ENCODE results near the gene THPO. TPM values are rescaled to one million over a fixed set of nuclear protein-coding genes. Genes with fewer than 3 reads are reported as not detected.
A peak's percentile ranks its signal among the peaks of the same experiment; 100 is the strongest.

Gene THPO
- not detected in 2 replicates for total RNA-seq (2014; rRNA removed; shearing (Covaris generic))
- not detected in 2 replicates for polyA plus RNA-seq (2014; cell fraction: nucleus; rRNA removed)

DNA sequence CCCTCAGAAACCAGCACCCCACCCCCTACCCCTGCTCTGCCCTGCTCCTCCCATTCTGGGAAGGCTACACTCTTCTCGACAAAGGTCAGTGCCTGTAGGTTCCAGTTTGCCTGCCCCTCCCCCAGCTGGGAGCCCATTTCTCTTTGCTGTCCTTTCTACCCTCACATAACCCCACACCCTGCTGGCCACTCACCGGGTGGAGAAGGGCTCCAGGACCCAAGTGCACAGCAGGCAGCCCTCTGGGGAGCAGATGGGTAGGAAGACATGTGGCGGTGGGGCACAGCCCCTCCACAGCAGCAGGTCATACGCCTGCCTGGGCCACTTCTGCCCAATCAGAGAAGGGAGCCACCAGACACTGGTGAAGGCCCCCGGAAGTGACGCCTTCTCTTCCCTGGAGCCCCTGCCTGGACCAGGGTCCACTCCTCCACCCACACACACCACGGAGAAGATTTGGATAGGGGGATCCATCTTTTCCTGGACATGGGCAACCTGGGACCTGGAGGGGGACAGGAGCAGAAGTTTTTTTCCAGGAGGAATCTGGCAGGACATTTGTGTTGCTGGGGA is at the start of gene THPO:
TSS of gene THPO (minus strand) at position 326 of the 564 bp plus-strand sequence. CDS start 1,948 bp downstream, outside the sequence.
- DNase-seq (ENCODE audit: extremely low read depth, low read depth): no peak

DNA sequence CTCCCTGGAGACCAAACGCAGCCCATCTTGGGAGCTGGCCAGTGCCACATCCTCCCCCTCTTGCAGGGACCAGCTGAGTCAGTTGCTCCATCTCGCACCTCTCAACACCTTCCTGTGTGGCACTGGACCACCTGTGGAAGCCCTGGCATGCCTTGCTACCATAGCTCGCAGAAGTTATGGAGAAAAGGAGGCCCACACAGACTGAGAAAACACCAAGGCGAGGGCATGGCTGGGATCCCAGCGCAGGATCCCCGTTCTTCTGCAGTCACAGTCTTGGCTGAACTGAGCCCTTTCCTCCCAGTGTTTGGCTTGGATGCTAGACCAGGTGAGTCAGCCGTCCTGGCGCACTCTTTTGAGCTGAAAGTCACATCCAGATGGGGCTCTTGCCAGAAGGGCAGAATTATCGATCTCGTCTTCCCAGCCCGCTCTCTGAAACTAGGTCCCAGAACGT is 48.7 kb upstream of the THPO start:
- DNase-seq (ENCODE audit: extremely low read depth, low read depth): no peak

DNA sequence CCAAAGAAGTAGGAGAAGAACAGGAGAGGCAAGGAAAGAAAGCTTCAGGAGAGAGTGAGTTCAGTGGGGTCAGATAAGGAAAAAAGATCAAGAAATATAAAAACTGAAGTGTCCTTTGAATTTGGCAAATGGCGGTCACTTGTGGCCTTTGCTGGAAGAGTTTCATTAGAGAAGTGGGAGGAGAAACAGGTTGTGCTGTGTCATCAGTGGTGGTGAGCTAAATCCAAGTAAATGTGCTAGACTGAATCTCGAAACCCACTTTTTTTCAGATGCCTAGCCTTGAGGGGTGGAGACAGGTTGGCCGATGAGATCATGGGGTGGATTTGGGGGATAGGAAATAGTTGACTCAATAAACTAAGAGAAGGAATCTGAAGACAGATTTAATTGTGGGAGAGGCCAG is 45.6 kb upstream of the THPO start:
- no peak for DNase-seq (ENCODE audit: extremely low read depth, low read depth)

DNA sequence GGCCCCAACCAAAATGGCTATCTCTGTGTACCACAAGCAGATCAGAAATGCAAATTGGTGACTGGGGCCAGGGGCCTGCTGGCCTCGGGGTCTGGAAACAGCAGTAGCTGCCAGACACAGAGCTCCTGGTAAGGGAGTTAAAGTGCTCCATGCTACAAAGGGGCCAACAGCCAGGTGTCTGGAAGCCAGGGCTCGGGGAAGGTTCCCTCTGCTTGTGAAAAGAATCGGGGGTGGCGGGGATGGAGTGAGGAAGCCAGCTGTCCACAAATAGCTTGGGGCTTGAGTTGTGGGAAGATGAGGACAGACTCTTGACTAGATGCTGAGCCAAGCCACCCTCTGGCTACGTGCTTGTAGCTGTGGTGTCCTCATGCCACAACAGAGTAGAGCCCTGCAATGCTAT is 41.2 kb upstream of the THPO start:
- no peak for DNase-seq (ENCODE audit: extremely low read depth, low read depth)

DNA sequence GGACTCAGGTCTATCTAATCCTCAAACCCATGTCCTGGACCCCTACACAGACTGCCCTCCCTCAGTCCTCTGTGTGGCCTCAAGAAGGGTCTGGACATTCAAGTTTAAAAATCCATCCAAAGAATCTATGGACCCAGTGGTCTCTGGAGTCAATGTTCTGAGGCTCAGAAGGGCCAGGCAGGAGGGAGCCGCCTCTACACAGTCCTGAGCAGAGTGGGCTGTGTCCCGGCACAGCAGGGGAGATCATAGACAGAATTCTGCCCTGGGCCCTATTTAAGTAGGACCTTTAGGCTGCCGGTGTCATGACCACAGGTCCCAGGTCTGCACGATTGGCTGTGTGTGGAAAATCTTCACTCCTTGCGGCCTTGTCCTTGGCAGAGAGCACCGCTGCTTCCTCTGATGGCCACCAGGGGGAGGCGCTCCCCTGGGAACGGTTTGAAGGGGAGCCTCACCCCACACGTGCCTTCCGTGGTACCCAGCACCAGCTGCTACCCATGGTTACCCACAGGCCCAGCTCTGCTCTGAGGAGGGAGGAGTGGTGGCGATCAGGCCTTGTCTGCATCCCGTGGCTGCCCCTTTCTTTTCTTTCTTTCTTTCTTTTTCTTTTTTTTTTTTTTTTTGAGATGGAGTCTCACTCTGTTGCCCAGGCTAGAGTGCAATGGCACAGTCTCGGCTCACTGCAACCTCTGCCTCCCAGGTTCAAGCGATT is 39.8 kb upstream of the THPO start:
- DNase-seq (ENCODE audit: extremely low read depth, low read depth): peak; percentile 48

DNA sequence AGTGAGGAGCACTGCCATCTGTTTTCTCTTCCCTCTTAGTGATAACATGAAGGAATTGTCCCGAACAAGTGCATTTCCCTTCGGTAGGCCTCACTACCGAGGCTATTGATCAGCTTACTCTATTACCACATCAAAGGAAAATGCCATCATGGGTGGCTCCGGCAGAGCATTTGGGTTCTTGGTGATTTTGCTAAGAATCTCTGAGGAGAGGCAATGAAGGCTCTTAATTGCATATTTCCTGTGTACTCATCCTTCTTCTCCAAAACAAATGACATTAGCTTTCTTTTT is 37.1 kb upstream of the THPO start:
- DNase-seq (ENCODE audit: extremely low read depth, low read depth): no peak

DNA sequence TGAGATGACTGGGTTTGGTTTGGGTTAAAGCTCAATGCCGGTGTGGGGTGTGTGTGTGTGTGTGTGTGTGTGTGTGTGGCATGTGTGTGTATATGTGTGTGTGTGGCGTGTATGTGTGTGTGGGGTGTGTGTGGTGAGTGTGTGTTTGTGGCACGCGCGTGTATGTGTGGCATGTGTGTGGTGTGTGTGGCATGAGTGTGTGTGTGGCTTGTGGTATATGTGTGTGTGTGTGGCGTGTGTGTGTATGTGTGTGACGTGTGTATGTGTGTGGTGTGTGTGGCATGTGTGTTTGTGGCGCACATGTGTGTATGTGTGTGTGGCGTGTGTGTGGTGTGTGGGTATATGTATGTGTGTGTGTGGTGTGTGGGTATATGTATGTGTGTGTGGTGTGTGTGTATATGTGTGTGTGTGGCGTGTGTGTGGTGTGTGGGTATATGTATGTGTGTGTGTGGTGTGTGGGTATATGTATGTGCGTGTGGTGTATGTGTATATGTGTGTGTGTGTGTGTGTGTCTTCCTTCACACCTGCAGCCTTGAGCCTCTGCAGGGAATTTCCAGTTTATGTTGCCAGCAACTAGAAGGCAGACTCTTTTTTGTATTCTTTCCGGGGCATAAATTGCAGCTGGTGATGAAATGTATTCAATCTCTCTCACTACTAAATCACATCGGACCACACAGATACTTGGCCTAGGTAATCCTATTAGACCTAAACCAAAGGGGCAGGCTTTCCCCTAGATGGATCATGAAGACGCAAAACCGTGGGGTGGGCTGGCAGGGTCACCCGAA is 36.6 kb upstream of the THPO start:
- no peak for DNase-seq (ENCODE audit: extremely low read depth, low read depth)

DNA sequence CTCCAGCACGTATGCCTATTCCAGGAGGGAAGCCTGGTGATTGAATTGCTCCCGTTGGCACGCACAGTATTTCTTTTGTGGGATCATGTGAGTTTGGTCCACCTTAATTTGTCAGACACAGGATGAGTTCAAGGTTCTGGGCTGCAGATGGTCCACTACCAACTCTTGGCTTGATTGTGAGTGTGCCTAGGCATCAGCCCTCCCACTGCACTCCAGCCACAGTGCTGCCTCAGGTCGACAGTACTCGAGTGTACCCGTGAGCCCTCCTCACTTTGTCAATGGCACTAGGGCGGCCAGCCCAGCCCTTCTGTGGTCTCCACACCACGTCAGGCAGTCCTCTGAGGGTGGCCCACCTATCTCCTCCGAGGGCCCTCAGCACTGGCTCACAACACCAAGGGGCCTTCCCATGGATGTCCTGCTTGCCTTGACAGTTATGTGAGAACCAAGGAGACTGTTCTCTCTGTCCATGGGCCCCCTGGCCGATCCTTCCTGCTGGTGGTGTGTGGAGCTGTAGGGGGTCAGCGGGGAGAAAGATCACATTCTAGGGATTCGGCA is 32.0 kb upstream of the THPO start:
- no peak for DNase-seq (ENCODE audit: extremely low read depth, low read depth)

DNA sequence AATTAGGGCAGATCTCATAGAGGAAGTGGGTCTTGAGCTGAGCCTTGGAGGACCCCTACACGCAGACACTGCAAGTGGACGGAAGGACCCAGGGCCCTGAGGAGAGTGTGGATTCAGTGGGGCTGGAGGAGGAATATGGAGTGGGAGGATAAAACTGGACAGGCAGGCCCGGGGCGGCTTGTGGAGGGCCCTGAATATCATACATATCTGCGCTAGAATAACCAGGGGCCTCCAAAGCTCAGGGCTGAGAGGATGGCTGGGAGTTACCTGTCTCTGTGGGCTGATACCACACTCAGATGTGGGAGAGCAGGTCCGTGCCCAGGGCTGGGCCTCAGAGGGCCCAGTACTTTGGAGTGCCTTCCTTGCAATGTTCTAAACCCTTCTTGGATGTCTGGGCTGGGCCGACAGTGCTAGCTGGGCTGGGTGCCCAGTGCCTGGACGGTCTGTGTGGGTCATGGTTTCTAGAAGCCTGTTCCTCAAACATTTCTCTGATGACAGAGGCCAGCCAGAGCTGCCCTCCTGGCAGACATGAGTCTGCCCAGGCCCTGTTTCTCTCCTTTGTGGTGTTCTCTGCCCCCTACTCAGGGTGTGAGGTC is 31.4 kb upstream of the THPO start:
- DNase-seq (ENCODE audit: extremely low read depth, low read depth): no peak

DNA sequence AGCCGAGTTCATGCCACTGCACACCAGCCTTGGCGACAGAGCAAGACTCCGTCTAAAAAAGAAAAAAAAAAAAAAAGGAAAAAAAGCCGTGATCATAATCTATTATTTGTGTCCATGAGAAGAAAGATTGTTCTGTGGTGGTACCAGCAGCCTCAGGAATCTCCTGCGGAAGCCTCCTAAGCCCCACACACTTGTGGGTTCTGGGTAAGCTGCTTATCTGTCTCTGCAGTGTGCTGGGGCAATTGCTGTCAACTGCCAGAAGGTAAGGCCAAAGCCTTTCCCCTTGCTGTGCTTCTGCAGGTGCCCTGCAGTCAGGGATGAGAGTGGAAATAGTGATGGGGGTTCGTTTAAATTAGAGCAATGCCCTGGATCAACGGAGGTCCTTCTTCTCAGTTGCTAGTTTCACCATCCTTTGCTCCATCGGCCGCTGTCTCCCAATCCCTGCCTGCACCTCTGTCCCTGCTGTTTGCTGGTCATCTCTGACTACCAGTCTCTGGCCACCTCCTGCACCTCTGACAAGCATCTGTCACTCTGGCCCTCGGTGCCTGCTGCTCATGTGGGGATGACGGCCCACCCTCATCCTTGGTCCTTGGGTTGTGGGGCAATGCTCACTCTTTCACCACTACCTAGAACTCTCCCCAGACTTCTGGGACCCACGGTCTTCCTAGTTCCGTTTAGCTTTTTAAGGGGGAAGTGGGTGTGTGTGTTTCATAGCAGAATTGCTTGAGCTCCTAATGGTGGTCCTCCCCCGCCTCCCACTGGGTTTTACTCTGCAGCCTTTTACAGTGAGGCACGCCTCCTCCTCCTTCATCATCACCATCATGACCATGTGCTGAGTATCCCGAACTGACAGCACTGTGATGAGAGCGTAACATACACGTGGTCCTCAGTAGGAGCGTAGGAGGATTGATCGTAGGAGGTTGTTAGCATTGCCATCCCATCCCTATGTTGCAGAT is 27.3 kb upstream of the THPO start:
- DNase-seq (ENCODE audit: extremely low read depth, low read depth): no peak

DNA sequence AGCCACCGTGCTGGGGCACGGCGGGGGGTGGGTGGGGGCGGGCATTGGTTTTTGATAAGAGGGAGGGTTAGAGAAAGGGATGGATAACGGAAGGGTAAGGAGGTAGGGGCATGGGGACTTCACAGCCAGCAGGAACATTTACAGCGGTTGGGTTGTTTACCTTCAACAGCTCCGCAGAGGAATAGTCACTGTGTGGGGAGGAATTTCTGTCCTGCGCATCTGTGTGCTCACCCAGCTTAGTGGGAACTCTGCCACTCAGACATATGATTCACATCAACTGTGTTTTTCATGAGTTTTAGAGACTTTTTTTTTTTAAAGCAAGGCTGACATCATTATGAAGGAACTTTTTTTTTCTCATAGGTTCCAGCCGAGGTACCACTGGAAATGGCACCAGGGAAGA is 21.4 kb upstream of the THPO start:
- no peak for DNase-seq (ENCODE audit: extremely low read depth, low read depth)

DNA sequence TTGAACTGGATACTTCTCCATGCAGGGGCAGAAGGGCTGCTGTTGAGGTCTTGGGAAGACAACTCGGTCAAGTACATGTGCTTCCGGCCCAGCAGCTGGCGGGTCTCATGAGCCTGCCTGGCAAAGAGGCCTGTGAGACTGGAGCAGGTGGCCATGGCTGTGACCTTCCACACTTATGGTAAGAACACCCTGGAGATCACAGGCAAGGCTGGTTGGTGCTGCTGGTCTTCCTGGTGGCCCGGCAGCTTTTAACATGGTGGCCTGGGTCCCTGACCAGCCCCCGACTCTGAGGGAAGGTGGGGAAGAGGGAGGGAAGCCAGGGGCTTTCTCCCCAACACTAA is 17.3 kb upstream of the THPO start:
- DNase-seq (ENCODE audit: extremely low read depth, low read depth): no peak

DNA sequence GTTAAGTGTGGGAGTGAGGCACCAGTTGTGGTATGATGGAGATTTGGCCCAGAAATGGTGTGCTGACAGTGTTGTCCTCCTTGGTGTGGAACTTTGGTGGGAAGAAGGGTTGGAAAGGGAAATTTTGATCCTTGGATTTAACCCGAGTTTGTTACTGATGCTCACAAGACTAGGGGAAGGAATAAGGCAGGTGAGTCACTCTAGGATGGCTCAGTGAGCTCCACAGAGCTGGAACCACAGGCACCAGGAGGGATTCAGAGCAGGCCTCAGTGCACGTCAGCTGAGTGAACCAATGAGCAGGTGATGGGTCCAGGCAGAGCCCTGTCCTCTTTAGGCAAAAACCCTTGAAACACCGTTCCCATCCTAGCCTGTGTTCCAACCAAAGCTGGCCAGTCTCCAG is 13.3 kb upstream of the THPO start:
- DNase-seq (ENCODE audit: extremely low read depth, low read depth): no peak

DNA sequence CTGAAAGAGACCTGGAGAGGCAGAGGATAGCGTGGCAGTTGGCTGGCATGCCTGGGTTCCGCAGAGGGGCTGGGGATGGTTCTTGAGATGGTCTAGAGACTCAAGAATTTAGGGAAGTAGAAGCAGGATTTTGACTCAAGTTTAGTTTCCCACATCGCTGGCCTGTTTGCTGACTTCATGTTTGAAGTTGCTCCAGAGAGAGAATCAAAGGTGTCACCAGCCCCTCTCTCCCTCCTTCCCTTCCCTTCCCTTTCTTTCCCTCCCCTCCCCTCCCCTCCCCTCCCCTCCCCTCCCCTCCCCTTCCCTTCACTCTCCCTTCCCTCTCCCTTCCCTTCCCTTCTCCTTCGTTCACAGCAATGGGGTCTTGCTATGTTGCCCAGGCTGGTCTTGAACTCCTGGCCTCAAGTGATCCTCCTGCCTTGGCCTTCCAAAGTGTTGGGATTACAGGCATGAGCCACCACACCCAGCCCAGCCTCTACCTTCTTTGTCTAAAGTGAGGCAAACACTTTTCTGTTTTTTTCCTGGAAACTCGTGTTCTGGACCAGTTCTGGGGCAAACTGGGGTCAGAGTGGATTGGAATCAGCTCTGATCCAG is 12.0 kb upstream of the THPO start:
- no peak for DNase-seq (ENCODE audit: extremely low read depth, low read depth)

DNA sequence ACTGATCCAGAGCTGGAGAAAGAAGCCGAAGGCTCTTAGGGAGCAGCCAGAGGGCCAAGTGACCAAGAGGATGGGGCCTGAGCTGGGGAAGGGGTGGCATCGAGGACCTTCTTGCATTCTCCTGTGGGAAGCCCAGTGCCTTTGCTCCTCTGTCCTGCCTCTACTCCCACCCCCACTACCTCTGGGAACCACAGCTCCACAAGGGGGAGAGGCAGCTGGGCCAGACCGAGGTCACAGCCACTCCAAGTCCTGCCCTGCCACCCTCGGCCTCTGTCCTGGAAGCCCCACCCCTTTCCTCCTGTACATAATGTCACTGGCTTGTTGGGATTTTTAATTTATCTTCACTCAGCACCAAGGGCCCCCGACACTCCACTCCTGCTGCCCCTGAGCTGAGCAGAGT is 11.4 kb upstream of the THPO start:
- no peak for DNase-seq (ENCODE audit: extremely low read depth, low read depth)

DNA sequence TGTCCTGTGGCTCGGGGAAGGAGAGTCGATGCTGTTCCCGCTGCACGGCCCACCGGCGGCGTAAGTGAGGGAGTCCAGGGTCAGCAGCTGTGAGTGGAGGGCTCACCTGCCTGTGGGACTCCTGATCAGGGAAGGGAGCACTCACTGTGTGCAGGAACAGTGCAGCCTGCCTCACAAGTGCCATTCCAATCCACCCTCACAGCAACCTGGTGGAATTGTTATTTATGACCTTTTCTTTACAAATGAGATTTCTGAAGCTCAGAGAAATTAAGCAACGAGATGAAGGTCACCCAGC is 10.9 kb upstream of the THPO start:
- DNase-seq (ENCODE audit: extremely low read depth, low read depth): no peak

DNA sequence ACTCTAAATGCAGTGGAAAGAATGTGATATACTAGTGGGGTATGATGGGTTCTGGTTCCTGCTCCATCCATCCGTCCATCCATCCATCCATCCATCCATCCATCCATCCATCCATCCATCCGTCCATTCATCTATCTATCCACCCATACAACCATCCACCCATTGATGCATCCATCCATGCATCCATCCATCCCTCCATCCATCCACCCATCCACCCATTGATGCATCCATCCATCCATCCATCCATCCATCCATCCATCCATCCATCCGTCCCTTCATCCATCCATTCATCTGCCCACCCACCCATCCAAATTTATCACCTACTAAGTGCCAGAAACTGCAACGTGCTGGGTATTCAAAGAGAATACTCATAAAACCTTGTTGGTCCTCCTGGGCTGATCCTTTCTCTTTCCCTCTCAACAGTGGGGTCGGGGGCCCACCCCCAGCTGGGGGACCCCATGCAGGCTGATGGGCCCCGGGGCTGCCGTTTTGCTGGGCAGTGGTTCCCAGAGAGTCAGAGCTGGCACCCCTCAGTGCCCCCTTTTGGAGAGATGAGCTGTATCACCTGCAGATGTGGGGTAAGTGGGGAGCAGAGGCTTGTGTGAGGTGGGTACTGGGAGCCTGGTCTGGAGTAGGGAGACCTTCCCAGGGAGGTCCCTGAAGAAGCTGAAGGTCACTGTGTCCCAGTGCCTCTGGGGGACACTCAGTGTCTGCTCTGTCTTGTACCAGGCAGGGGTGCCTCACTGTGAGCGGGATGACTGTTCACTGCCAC is 10.3 kb upstream of the THPO start:
- DNase-seq (ENCODE audit: extremely low read depth, low read depth): no peak

DNA sequence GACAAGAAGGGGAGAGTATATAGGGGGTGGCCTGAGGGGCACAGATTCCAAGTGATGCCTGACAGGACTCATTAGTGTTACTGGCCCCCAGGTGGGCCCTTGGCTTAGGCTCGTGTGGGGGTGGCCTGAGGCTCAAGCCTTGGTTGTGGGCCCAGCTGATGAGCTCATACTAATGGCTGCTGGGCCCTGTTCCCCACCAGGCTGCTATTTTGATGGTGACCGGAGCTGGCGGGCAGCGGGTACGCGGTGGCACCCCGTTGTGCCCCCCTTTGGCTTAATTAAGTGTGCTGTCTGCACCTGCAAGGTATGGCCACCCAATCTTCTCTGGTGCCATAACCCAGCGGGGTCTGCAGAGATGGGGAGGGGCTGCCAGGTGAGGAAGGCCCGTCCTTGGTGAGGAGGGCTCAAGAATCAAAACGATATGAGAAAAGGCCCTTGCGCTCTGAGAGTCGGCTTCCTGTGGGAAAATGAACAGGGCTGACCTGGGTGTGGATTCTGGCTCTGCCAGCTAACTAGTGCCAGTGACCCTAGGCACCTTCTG is 9.2 kb upstream of the THPO start:
- DNase-seq (ENCODE audit: extremely low read depth, low read depth): no peak

Data from NCI-H460 (cell line).